HS-27A (cell line): Measurements from ENCODE around the gene RENBP.

Experiments
- DNase-seq: peaks from one replicate; pipeline ENCODE4 v3.0.0-alpha.2; 2012; ENCODE audit warnings: low read depth, missing footprints

Gene RENBP

GRCh38 chrX:153971124-153971449 is 26.6 kb upstream of the RENBP start:
- peak; percentile 58 for DNase-seq

GRCh38 chrX:153970357-153971123 is 26.1 kb upstream of the RENBP start:
- peak; percentile 26 for DNase-seq

- DNase-seq: no peak
These were observed 25.5 kb upstream of the RENBP start for GRCh38 chrX:153969904-153970356.

GRCh38 chrX:153969125-153969903 is 24.9 kb upstream of the RENBP start:
- no peak for DNase-seq

GRCh38 chrX:153968754-153969124 is 24.3 kb upstream of the RENBP start:
- no peak for DNase-seq

- no peak for DNase-seq
These were observed 23.8 kb upstream of the RENBP start for GRCh38 chrX:153968255-153968654.

- no peak for DNase-seq
These were observed 23.2 kb upstream of the RENBP start for GRCh38 chrX:153967536-153968224.

GRCh38 chrX:153966841-153967535 is 22.5 kb upstream of the RENBP start:
- DNase-seq: no peak

- no peak for DNase-seq
These were observed 21.8 kb upstream of the RENBP start for GRCh38 chrX:153966283-153966688.

GRCh38 chrX:153965406-153965805 is 21.0 kb upstream of the RENBP start:
- DNase-seq: no peak

GRCh38 chrX:153964105-153964504 is 19.7 kb upstream of the RENBP start:
- no peak for DNase-seq

GRCh38 chrX:153963546-153963945 is 19.1 kb upstream of the RENBP start:
- DNase-seq: no peak

GRCh38 chrX:153961292-153961691 is 16.8 kb upstream of the RENBP start:
- no peak for DNase-seq

- no peak for DNase-seq
These were observed 16.3 kb upstream of the RENBP start for GRCh38 chrX:153960786-153961185.

- DNase-seq: no peak
These were observed 15.6 kb upstream of the RENBP start for GRCh38 chrX:153960077-153960476.

GRCh38 chrX:153959649-153960048 is 15.2 kb upstream of the RENBP start:
- no peak for DNase-seq

GRCh38 chrX:153958605-153959004 is 14.2 kb upstream of the RENBP start:
- DNase-seq: no peak

- DNase-seq: no peak
These were observed 12.8 kb upstream of the RENBP start for GRCh38 chrX:153957224-153957623.

- DNase-seq: no peak
These were observed 11.8 kb upstream of the RENBP start for GRCh38 chrX:153956044-153956907.

- no peak for DNase-seq
These were observed 10.8 kb upstream of the RENBP start for GRCh38 chrX:153955228-153955732.

- no peak for DNase-seq
These were observed 10.2 kb upstream of the RENBP start for GRCh38 chrX:153954558-153955227.
